ENCODE measurements around the gene SNRNP25. TPM values are rescaled to one million over a fixed set of nuclear protein-coding genes. Genes with fewer than 3 reads are reported as not detected.

The SNRNP25 gene
- total RNA-seq, 1 experiment from 2014 or later: 21.8 TPM

GRCh38 chr16:69181-69580, 15.6 kb downstream of the SNRNP25 start:
- no peak overlapping the region for H3K4me2 ChIP-seq (ENCODE audit: low read depth, low read length, poor library complexity, severe bottlenecking)
- H3K9me3 ChIP-seq (ENCODE audit: low read length): no peaks in the 10 kb centered on the region
- no peaks in the 10 kb centered on the region for H3K9me2 ChIP-seq (replicated peaks; ENCODE audit: insufficient read depth, low read length)
- no peak overlapping the region for H2AFZ ChIP-seq (ENCODE audit: low read length)
- H4K20me1 ChIP-seq (ENCODE audit: insufficient read depth, low read depth, low read length): no peaks in the 10 kb centered on the region; the same call in 1 of the 2 replicates
- no peak overlapping the region for H3K9ac ChIP-seq (ENCODE audit: low read length)
- no peak overlapping the region for H3K4me3 ChIP-seq (ENCODE audit: low read length)
- H3K27me3 ChIP-seq (ENCODE audit: low read length): no peaks in the 10 kb centered on the region
- H3K27ac ChIP-seq (ENCODE audit: low read length): no peak overlapping the region
- no peaks in the 10 kb centered on the region for H3K79me2 ChIP-seq (ENCODE audit: low read length)
- H3K4me1 ChIP-seq (ENCODE audit: low read length): no peaks in the 10 kb centered on the region
- no peak for DNase-seq
- H3K36me3 ChIP-seq (ENCODE audit: insufficient read depth, low read length): no peaks in the 10 kb centered on the region

- Histone ChIP-seq H3K9me3 (ENCODE audit: low read length) (no peaks in the 10 kb centered on the region), H3K4me3 (ENCODE audit: low read length) (no peak overlapping the region), H2AFZ (ENCODE audit: low read length) (no peak overlapping the region), H3K4me2 (ENCODE audit: low read depth, low read length, poor library complexity, severe bottlenecking) (no peak overlapping the region), H3K27me3 (ENCODE audit: low read length) (no peaks in the 10 kb centered on the region), H3K9me2 (replicated peaks; ENCODE audit: insufficient read depth, low read length) (no peaks in the 10 kb centered on the region), H3K79me2 (ENCODE audit: low read length) (no peaks in the 10 kb centered on the region), H3K27ac (ENCODE audit: low read length) (no peak overlapping the region), H3K4me1 (ENCODE audit: low read length) (peaks cover 1% of the 10 kb centered on the region), H4K20me1 (ENCODE audit: insufficient read depth, low read depth, low read length) (no peaks in the 10 kb centered on the region; the same call in 1 of the 2 replicates), H3K9ac (ENCODE audit: low read length) (no peak overlapping the region), H3K36me3 (ENCODE audit: insufficient read depth, low read length) (no peaks in the 10 kb centered on the region)
- no peak for DNase-seq
Measured at GRCh38 chr16:71210-71539, 17.5 kb downstream of the SNRNP25 start.

- H2AFZ ChIP-seq (ENCODE audit: low read length): no peak overlapping the region
- H3K79me2 ChIP-seq (ENCODE audit: low read length): no peaks in the 10 kb centered on the region
- H3K36me3 ChIP-seq (ENCODE audit: insufficient read depth, low read length): no peaks in the 10 kb centered on the region
- no peak overlapping the region for H3K9ac ChIP-seq (ENCODE audit: low read length)
- H3K9me3 ChIP-seq (ENCODE audit: low read length): no peaks in the 10 kb centered on the region
- H3K4me2 ChIP-seq (ENCODE audit: low read depth, low read length, poor library complexity, severe bottlenecking): no peak overlapping the region
- H3K27ac ChIP-seq (ENCODE audit: low read length): no peak overlapping the region
- no peak for DNase-seq
- no peaks in the 10 kb centered on the region for H3K9me2 ChIP-seq (replicated peaks; ENCODE audit: insufficient read depth, low read length)
- H3K27me3 ChIP-seq (ENCODE audit: low read length): no peaks in the 10 kb centered on the region
- H4K20me1 ChIP-seq (ENCODE audit: insufficient read depth, low read depth, low read length): no peaks in the 10 kb centered on the region; the same call in 1 of the 2 replicates
- peaks cover 7% of the 10 kb centered on the region for H3K4me1 ChIP-seq (ENCODE audit: low read length)
- no peak overlapping the region for H3K4me3 ChIP-seq (ENCODE audit: low read length)
Measured at GRCh38 chr16:71540-72401, 18.1 kb downstream of the SNRNP25 start.

GRCh38 chr16:72561-73548, 19.2 kb downstream of the SNRNP25 start, which contains the start of gene RHBDF1:
TSS of gene RHBDF1 (minus strand) at chr16:72631. CDS start at chr16:65015, 7,616 bp downstream.
- Histone ChIP-seq H3K36me3 (ENCODE audit: insufficient read depth, low read length) (no peaks in the 10 kb centered on the region), H3K9me2 (replicated peaks; ENCODE audit: insufficient read depth, low read length) (no peaks in the 10 kb centered on the region), H2AFZ (ENCODE audit: low read length) (no peak within 1 kb of the TSS), H3K79me2 (ENCODE audit: low read length) (no peaks in the 10 kb centered on the region), H3K9me3 (ENCODE audit: low read length) (no peaks in the 10 kb centered on the region), H3K4me3 (ENCODE audit: low read length) (no peak within 1 kb of the TSS), H3K27ac (ENCODE audit: low read length) (no peak within 1 kb of the TSS), H3K27me3 (ENCODE audit: low read length) (no peaks in the 10 kb centered on the region), H4K20me1 (ENCODE audit: insufficient read depth, low read depth, low read length) (no peaks in the 10 kb centered on the region; the same call in 1 of the 2 replicates), H3K4me2 (ENCODE audit: low read depth, low read length, poor library complexity, severe bottlenecking) (no peak within 1 kb of the TSS), H3K4me1 (ENCODE audit: low read length) (peaks cover 18% of the 10 kb centered on the region), H3K9ac (ENCODE audit: low read length) (no peak within 1 kb of the TSS)
- DNase-seq: no peak

- Histone ChIP-seq H3K27ac (ENCODE audit: low read length) (no peak overlapping the region), H2AFZ (ENCODE audit: low read length) (no peak overlapping the region), H3K36me3 (ENCODE audit: insufficient read depth, low read length) (no peaks in the 10 kb centered on the region), H3K9me3 (ENCODE audit: low read length) (no peaks in the 10 kb centered on the region), H3K4me2 (ENCODE audit: low read depth, low read length, poor library complexity, severe bottlenecking) (no peak overlapping the region), H3K4me3 (ENCODE audit: low read length) (no peak overlapping the region), H4K20me1 (ENCODE audit: insufficient read depth, low read depth, low read length) (no peaks in the 10 kb centered on the region; the same call in 1 of the 2 replicates), H3K9ac (ENCODE audit: low read length) (no peak overlapping the region), H3K79me2 (ENCODE audit: low read length) (peaks cover 10% of the 10 kb centered on the region), H3K4me1 (ENCODE audit: low read length) (peaks cover 24% of the 10 kb centered on the region), H3K27me3 (ENCODE audit: low read length) (no peaks in the 10 kb centered on the region), H3K9me2 (replicated peaks; ENCODE audit: insufficient read depth, low read length) (no peaks in the 10 kb centered on the region)
- DNase-seq: no peak
Measured at GRCh38 chr16:74051-74746, 20.6 kb downstream of the SNRNP25 start.

GRCh38 chr16:74747-75334, 21.2 kb downstream of the SNRNP25 start:
- Histone ChIP-seq H3K27me3 (ENCODE audit: low read length) (no peaks in the 10 kb centered on the region), H3K36me3 (ENCODE audit: insufficient read depth, low read length) (no peaks in the 10 kb centered on the region), H3K9ac (ENCODE audit: low read length) (no peak overlapping the region)

GRCh38 chr16:75580-76501, 22.2 kb downstream of the SNRNP25 start:
- no peak overlapping the region for H3K4me2 ChIP-seq (ENCODE audit: low read depth, low read length, poor library complexity, severe bottlenecking)
- no peaks in the 10 kb centered on the region for H3K27me3 ChIP-seq (ENCODE audit: low read length)
- no peaks in the 10 kb centered on the region for H3K9me3 ChIP-seq (ENCODE audit: low read length)
- no peak overlapping the region; the same call in 1 of the 2 replicates for H3K9ac ChIP-seq (ENCODE audit: low read length)
- H4K20me1 ChIP-seq (ENCODE audit: insufficient read depth, low read depth, low read length): no peaks in the 10 kb centered on the region
- peak; percentile 55 for DNase-seq
- H3K79me2 ChIP-seq (ENCODE audit: low read length): peaks cover 13% of the 10 kb centered on the region
- no peaks in the 10 kb centered on the region for H3K36me3 ChIP-seq (ENCODE audit: insufficient read depth, low read length)
- no peaks in the 10 kb centered on the region for H3K9me2 ChIP-seq (replicated peaks; ENCODE audit: insufficient read depth, low read length)
- H2AFZ ChIP-seq (ENCODE audit: low read length): no peak overlapping the region
- no peak overlapping the region for H3K4me3 ChIP-seq (ENCODE audit: low read length)
- peaks cover 27% of the 10 kb centered on the region for H3K4me1 ChIP-seq (ENCODE audit: low read length)
- no peak overlapping the region for H3K27ac ChIP-seq (ENCODE audit: low read length)

More at GRCh38 chr16:74747-75334, 21.2 kb downstream of the SNRNP25 start:
- Histone ChIP-seq H3K27ac (ENCODE audit: low read length) (no peak overlapping the region), H2AFZ (ENCODE audit: low read length) (no peak overlapping the region), H3K4me3 (ENCODE audit: low read length) (no peak overlapping the region), H3K79me2 (ENCODE audit: low read length) (peaks cover 13% of the 10 kb centered on the region), H3K9me2 (replicated peaks; ENCODE audit: insufficient read depth, low read length) (no peaks in the 10 kb centered on the region), H3K4me1 (ENCODE audit: low read length) (peaks cover 27% of the 10 kb centered on the region), H3K4me2 (ENCODE audit: low read depth, low read length, poor library complexity, severe bottlenecking) (no peak overlapping the region), H3K9me3 (ENCODE audit: low read length) (no peaks in the 10 kb centered on the region), H4K20me1 (ENCODE audit: insufficient read depth, low read depth, low read length) (no peaks in the 10 kb centered on the region)
- no peak for DNase-seq
